KBM-7 (cell line): Measurements from ENCODE around the gene SMTN.
"Not testable (repeated sequence)": the region's sequence is repeated elsewhere in the genome, so short reads cannot be mapped to it uniquely, and the experiment has no call there.

Source experiments
- DNase-seq: peaks from one replicate; pipeline ENCODE4 v3.0.0-alpha.2; 2015
- in situ Hi-C: fragments of 300-500 bp; cut with MboI; formaldehyde crosslinking; loops from 2 replicates; pipeline ENCODE4 v1.14.3; 2020; ENCODE audit warnings: low sequenced_read_pairs, low pct_unique_long_range_greater_than_20kb, mixed read lengths

Gene SMTN

DNA sequence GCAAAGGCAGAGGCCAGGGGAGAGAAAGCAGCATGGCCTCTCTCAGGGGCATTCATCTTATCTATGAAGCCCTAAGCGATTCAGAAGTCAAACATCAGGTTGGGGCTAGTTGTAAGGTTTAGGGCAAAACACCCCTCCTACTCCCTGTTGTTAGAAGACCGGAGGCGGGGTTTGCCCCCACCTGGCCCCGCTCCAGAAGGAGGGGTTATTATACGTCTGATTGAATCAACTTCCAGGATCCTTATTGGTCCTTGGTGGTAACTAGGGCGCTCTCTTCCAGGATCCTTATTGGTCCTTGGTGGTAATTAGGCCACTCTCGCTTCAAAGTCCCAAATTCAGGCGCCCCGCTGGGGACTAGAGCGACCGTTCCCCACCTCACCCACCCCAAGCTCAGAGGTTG lies 12.1 kb upstream of the SMTN start:
- in situ Hi-C loops = no loop called here
- DNase-seq = no peak

DNA sequence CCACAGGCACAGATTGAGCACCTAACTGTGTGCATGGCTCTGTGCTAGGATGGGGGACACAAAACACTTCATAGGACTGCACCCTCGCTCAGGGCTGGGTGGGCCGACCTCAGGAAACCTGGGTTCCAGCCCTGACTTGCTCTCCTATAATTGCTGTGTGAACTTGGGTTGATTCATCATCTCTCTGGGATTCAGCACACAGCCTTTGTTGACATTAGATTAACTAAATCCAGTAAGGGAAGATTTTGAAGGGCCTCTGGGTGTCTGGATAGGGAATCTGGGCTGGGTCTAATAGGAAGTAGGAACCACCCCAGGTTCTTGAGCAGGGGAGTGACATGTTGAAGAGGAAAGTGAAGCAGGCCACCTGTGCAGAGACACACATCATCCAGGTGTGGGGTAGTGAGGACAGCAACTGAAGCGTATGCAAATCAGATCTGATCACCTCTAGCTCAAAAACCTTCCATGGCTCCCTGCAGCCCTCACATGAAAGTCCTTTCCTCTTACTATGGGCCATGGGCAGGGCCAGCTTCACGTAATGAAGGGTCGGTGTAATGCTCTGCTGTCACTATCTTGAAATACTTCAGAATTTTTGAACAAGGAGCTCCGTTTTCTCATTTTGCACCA lies 11.3 kb upstream of the SMTN start:
- in situ Hi-C loops, DNase-seq: not testable (repeated sequence)

DNA sequence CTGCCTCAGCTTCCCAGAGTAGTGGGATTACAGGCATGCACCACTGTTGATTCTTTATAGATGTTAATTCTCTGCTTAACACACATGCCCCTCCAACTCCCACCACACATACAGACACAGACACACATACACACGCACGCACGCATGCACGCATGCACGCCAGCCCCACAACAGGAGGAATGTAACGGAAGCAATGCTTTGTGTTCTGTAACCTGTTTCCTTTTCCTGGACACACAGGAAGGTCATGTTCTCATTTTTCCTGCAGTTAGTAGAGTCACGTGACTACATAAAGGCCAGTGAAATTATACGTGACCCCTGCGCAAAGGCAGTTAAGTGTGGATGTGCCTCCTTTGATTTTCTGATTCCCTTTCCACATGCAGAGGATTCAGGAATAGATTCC lies 8.0 kb upstream of the SMTN start:
- DNase-seq, in situ Hi-C loops: not testable (repeated sequence)

DNA sequence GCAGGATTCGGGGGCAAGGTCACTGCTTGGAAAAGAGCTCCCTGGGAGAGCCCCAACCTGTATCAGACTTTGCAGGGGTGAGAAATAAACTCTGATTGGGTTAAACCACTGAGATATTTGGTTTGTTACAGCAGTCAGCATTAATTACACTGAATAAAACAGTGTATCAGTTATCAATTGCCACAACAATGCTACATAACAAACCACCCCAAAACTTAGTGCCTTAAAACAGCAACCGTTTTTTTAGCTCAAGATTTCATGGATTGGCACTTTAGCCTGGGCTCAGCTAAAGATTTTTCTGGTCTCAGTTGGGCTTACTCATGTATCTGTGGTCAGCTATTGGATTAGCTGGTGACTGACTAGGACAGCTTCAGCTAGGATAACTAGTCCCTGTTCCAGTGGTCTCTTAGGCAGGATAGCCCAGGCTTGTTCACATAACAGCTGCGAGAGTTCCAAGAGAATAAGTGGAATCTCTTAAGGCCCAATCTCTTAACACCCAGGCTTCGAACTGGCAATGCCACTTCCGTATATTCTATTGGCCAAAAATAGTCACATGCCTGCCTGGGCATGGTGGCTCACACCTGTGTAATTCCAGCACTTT lies 7.5 kb upstream of the SMTN start:
- DNase-seq, in situ Hi-C loops: not testable (repeated sequence)

DNA sequence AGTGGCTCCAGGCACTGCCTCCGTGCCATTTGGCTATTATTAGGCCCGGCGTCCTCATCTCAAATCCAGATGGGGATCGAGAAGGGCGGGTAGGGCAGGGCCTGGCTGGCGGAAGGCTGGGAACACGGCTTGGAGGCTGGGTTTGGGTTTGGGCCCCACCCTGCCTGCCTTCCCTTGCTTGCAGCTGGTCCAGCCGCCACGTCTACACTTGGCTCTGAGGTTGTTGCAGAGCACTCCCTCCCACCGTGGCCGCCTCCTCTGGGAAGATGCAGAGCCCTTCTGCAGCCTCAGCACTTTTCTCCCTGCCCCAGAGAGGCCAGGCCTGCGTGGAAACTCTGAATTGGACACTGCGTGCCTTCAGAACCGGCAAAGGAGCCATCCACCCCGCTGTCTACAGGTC lies 5.2 kb upstream of the SMTN start:
- in situ Hi-C loops = no loop called here
- no peak for DNase-seq

DNA sequence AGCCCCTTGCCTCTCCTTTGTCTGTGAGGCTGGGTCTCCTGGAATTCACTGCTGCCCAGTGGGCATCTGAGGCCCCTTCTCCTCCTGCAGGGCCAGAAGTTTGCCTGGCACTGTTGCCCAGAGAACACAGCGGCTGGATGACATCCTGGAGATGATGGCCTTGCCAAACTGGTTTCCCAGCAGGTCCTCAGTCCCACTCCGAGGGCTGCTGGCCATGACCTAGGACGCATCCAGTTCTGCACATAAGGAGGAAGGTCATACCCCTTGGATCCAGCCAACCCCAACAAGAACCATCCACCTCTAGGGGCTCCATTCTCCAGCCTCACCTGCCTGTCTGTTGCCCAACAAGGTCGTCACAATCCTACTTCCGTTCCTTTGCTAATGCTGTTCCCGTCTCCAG lies 3.4 kb upstream of the SMTN start:
- in situ Hi-C loops = no loop called here
- no peak for DNase-seq

DNA sequence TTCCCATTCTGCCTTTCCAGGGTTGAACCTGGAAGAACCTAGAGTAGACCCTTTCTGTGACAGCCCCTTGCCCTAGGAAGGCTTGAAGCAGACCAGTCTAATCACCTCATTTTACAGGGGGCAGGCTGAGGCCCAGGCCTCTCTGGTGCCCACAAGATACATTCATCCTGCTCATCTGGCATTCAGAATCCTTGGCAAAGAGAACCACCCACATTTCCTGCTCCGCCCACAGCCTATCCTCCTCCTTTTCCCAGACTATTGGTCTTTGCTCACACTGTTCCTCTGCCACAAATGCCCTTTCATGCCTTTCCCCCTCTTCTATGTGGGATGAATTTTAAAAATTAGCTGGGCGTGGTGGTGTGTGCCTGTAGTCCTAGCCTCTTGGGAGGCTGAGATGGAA lies 2.7 kb upstream of the SMTN start:
- in situ Hi-C loops = not testable (repeated sequence)

DNA sequence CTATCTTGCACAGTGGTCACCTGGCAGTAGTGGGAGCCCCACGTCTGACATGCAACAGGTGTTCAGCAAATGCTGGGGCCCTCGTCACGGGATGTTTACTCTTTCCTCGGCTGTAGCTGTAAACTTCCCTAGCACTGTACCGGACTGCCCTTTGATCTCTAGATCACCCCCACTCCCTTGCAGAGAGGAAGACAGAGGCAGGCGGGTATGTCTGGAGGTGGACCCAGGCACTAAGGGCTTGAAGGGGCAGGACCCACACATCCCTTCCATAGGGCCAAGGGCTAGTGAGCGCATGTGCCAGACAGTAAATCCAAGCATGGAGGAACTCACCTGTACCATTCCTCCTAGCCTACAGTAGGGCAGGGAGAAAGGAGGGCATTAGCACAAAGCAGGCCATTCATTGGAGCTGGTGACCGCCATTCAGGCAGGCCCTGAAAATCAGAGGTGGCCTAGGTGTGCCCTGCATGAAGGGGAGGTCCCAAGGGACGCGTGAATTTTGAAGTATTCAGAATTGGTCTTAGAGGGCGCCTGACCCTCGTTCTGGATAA lies 1.9 kb upstream of the SMTN start:
- in situ Hi-C loops = no loop called here
- no peak for DNase-seq

More for the DNA sequence above, 2.7 kb upstream of the SMTN start:
- DNase-seq = not testable (repeated sequence)

DNA sequence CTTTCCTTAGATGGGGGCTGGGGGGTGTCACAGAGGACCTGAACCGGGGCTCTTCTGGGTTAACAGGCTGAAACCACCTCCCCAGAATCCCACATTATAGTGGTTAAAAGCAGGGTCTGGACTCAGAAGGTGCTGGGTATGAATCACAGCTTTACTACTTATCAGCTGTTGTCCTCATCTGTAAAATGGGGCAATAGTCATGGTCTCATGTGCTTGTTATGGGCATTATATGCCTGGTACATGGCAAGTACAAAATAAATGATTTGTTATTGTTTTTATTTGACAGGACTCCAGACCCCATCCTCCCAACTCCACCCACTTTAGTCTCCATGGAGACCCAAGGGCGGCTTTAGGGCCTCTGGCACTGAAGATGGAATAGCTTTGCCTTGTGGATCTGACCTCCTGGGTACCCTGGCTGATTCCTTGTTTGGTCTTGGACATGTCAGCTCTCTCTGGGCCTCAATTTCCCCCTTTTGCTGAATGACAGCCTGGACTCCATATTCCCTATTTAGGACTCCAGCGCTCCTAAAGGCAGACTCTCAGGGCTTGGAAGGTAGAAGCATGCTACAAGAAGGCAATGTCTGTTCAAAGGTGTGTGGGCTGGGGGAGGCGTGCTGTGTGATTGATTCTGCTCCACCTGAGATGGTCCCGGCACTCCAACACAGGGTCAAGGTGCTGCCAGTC lies 812 bp upstream of the SMTN start:
- in situ Hi-C loops = no loop called here
- no peak for DNase-seq

DNA sequence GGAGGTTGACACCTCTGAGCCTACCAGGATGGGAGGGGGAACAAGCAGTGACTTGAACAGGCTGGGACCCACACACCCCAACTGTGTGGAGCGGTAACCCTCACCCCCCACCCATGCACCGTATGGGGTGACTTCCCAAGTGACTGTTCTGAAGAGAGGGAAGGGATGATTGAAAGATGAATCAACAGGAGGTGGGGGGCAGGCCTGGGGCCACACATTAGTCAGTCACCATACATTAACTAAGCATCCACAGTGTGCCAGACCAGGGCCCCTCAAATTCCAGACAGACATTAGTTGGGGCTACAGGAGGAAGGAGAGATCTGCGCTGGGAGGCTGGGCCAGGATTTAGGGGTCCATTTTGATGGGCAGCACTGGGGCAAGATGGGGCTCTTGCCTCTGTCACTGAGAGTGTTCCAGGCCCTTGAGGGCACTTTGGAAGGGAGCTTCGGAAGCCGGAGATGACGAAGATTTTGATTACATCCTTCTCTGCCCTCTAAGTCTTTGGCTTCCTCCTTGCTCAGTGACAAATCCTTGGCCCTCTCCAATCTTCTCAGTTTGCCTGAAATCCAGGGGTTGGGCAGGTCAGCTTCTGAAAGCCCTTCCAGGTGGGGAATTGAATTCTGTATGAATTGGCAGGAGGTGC lies 966 bp downstream of the SMTN start:
- in situ Hi-C loops = no loop called here

DNA sequence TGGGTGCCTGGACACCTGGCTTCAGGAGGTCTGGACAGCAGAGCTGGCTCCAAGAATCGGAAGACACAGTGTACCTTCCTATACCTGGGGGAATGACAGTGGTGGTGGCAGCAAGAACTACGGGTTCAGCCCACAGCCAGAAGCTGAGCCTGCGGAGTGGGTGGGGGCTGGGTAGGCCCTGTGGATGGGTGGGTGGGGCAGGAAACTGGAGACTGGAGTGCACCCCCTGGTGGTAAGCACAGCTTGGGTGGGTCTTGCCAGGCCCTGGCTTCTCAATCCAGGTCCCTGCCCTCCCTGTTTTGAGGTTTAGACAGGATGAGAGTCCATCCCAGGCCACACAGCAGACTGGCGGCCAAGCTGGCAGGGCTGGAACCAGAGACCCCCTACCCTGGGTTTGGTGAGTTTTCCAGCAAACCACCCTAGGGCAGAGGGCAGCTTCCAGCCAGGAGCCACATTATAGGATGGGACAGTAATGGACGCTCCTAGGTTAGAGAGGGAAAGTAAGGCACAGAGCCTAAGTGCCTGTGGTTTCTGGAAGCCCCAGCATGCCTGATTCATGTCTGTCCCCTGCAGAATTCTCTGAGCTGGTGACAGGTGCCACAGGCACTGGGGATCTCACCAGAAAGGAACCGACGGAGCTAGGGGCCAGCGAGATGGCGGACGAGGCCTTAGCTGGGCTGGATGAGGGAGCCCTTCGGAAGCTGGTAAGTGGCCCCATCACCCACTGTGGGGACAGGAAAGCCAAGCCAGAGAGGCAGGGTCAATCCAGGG lies 1.7 kb downstream of the SMTN start:
- in situ Hi-C loops = no loop called here
- DNase-seq = peak; percentile 61

More for the DNA sequence above, 966 bp downstream of the SMTN start:
- no peak for DNase-seq

DNA sequence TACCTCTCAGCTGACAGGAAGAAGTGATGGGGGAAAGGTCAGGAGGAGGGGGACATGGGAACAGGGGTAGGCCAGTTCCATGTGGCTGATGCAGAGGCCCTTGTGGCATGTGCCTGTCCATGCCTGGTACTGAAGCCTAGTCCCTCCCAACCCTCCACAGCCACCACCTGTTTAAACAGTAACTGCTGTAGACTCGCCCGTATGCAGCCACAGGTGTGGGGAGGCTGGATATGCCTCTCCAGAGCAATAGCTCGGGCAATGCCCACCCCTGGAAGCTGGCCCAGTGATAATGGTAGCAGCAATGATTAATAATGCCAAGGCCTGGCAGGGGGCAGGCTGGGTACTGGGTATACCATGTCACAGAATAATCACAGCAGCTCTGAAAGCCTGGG lies 2.3 kb downstream of the SMTN start:
- in situ Hi-C loops = no loop called here
- no peak for DNase-seq

DNA sequence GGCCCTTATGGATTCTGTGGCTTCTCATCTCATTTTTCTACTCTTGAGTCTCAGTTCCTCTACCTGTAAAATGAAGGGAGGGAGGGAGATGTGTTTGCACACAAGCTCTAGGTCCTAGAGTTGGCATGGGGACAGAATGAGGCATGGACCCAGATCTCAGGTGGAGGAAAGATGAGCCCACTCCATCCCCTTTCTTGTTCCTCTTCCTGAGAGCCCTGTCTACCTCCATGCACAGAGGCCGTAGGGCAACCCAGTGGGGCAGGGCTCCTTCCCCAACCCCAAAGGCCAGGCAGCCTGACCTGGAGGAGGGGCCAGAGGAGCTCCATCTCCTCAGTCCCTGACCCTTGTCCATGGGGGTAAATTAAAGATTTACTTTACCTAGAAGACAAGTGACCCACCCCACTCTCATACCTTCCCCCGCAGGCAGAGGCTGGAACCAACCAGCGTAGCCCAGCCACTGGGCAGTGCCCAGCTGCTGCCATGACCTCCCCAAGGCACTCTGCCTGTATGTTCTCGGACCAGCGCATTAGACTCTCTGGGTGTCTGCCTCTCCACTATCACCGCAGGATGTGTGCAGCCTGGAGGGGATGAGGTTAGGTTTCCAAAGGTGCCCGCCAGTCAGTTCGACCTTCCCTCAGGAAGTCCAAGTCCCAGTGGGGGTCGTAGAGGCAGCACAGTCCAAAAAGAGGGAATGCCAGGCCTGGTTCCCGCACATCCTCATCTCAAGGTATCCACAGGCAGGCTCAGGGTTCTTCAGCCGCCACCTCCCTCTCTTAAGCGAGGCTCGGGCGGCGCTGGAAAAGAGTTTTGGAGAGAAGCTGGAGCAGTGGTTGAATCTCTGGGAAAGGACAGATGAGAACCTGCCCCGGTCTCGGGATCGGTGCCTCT lies 3.0 kb downstream of the SMTN start:
- in situ Hi-C loops = no loop called here
- peak; percentile 27 for DNase-seq

DNA sequence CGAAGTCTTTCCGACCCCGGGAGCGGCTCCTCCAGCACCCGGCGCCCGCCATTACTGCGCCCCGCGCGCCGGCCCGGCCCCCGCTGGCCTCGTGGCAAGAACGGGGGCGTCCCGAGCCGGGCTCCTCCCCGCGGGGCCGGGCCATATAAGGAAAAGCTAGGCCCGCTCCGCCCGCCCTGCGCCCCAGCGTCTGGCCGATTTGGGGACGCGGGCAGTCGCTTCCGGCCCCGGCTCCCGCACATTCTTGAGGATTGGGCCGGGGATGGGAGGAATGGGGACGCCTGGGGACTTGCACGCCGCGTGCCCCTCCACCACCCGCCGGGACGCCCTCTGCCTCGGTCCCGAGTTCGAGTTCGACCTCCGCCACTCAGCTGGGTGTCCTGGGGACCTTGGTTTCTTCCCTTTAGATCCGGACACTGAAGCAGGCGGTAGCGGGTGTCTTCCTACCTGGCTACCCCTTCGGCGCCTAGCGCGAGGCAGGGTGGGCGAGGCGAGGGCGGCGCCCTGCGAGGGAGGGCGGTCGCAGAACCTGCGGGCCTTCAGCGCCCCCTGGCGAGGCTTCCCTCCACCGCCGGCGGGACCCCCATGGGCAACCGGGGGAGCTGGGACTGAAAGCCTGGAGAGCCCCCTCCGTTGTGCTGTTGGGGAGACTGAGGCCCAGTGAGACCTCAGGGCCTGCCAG lies 3.8 kb downstream of the SMTN start:
- in situ Hi-C loops = no loop called here
- DNase-seq = peak; percentile 80

DNA sequence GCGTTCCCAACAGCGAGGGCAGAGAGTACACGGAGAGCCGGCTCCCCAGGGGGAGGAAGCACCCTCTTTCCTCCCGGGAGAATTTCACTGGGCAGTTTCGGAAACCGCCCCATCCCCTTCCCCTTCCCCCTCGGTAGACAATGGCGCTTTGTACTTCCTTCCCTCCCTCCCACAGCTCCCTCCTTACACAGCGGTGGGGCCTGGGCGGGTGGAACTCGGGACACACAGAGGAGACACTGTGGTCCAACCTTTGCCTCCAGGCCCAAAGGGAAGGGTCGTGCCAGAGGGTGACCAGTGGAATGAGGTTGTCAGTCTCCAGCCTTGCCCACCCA lies 4.3 kb downstream of the SMTN start:
- in situ Hi-C loops = no loop called here
- no peak for DNase-seq

DNA sequence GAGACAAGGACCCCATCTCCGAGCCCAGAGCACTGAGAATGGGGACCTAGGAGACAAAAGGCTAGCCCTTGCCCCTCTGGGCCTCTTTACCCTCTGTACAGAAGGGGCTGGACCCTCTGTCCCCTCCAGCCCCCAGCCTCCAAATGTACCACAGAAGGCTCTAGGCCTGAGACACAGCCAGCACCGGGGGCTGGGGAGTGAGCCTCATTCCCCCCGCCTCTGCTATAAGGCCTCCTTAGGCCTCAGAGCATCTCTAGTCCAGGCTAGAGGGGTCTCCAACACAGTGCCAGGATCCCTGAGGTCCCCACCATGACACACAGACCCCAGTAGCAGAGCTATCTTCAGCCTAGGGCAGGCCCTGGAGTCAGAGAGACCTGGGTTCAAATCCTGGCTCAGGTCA lies 4.8 kb downstream of the SMTN start:
- DNase-seq = no peak
- in situ Hi-C loops = no loop called here

DNA sequence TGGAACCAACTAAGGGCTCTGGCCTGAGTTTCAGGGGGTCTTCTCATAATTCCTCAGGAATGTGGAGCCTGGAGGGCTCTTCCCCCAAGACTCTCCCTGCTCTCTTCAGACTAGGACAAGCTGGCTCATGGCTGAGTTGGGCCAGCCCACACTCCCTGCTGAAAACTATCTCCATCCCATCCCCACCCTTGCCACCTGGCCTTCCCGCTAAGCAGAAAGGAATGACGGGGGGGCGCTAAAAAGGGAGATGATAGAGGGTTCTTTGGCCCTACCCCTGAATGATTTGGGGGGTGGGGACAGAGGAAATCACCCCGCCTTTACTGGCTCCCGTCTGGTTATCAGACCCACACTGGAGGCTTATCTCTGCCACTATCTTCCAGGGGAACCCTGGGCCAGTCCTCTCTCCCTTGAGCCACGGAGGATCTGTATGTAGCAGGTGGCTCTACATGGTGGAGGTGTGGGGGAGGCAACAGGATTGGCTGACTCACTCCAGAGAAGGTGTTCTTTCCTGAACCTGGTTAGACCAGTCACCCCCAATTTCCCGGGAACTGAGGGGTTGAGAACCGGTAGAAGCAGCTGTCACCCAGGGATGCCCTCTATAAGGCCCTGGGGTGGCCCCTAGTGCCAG lies 5.7 kb downstream of the SMTN start:
- no peak for DNase-seq
- in situ Hi-C loops = no loop called here
